ENCODE data around the gene CLEC7A.

The CLEC7A gene

DNA sequence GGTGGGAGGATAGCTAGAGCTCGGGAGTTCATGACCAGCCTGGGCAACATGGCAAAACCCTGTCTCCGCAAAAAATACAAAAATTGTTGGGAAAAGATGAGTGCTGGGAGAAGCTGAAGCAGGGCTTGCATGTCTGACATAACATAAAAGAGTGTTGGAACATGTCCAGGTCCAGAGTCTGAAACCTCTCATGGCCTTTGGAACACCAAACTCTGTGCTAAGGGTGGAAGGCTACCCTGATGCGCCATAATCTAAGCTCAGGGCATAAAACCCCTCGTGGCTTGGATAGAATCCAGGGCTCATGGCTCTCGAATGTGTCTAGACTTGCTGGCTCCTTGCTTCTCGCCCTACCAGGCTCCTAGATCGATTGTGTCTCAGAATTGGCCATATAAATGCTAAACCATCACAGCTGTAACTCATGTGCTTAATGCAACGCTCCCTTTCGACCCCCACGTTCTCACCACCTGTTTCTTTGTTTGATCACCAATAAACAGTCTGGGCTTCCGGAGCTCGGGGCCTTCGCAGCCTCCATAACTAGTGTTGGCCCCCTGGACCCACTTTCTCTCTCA is 6.7 kb upstream of the CLEC7A start:
- no peak for DNase-seq

GRCh38 chr12:10135126-10135525 is 5.1 kb upstream of the CLEC7A start:
- DNase-seq = no peak

GRCh38 chr12:10132850-10133370 is 2.9 kb upstream of the CLEC7A start:
- no peak for DNase-seq

DNA sequence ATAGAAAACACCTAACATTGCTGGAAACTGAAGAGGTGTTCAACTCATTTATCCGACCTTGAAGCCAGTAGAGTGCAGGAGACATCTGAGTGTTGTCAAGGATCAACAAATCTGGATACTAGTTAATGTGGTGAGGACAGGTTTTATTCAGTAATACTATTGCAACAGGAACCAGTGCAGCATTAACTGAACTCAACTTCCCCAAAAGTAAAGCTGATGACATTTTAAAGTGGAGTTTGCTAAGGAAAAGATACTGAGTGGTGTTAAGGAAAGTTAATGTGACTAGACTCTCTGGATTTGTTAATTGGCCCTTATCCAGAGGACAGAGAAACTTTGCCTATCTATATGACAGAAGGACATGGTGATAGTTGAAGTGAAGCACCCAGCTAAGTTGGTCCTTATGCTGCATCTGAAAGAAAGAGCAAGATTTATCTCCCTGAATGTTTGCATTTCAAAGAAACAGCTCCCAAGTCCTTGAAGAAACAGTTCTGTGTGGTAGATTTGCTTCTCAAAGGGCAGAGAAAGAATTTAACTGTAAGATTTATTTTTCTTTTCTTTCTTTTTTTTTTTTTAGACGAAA is 1.2 kb upstream of the CLEC7A start:
- no peak for DNase-seq

DNA sequence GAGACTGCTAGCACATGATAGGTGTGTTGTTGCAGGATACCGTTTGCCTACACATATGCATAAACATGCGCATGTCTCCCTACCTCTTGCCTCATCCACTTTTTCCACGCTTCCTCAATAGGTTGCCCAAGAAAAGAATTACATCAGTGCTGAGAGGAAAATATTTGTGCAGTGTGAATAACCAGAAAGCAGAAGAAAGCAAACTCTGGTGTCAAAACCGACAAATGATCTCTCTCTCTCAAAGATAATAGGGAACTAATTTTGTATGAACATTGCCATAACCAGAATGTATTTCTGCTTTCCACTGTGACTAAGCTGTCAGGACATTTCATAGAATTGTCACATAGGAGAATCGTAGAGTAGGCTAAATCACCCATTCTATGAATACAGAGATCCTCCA is 1.3 kb downstream of the CLEC7A start:
- no peak for DNase-seq

- DNase-seq = no peak
Observed at GRCh38 chr12:10126413-10126812, 3.6 kb downstream of the CLEC7A start.

GRCh38 chr12:10122689-10123088 is 7.3 kb downstream of the CLEC7A start:
- DNase-seq = no peak

DNA sequence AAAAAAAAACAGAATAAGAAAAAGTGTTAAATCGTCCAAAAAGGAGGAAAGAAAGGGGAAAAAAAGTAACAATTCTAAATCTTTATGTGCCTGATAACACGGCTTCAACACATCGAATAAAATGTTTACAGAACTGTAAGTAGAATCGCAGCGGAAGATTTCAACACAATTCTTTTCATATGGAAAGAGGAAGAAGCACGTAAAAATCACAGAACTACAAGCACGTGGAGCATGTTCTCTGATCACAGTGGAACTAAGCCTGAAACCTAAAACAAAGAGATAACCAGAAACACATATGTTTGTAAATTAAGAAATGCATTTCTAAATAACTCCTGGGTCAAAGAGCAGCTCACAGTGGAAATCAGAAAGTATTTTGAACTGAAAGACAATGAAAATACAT is 8.7 kb downstream of the CLEC7A start:
- DNase-seq = no peak

GRCh38 chr12:10119066-10119465 is 10.9 kb downstream of the CLEC7A start:
- DNase-seq = no peak

DNA sequence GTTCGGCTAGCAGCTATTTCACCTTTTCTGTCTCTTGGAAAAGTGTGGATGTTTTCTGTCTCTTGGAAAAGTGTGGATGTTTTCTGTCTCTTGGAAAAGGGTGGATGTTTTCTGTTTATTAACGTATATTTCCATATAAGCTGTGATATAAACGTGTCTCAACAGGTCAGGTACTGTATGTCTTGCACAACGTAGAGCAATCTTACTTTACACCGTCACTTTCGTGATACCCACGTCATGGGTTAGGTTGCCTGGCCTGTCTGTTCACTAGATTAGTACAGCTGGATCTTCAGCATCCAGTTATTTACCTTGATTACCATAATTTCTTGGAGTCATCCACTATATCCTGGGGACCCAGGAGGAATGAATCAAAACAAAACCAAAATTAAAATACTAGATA is 14.1 kb downstream of the CLEC7A start:
- no peak for DNase-seq

- DNase-seq = no peak
Observed at GRCh38 chr12:10115311-10115710, 14.7 kb downstream of the CLEC7A start.

GRCh38 chr12:10113920-10114319 is 16.1 kb downstream of the CLEC7A start:
- DNase-seq = no peak

GRCh38 chr12:10113075-10113474 is 16.9 kb downstream of the CLEC7A start:
- no peak for DNase-seq

DNA sequence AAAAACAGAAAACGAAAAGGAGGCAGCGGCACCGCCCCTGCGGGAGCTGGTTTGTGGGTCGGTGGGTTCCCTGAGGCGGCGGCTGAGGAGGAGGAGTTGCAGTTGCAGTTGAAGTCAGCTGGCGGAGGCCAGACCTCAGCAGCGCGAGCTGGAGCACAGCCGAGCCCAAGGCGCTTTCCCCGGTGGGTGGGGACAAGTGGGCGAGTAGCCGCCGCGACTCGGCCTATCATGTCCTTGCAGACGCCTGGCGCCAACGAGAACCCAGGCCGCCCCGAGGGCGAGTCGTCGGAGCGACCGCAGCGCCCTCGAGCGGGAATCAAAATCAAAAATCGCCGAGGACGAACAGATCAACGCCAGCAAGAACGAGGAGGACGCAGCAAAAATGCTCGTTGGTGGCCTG is 18.5 kb downstream of the CLEC7A start:
- DNase-seq = no peak

DNA sequence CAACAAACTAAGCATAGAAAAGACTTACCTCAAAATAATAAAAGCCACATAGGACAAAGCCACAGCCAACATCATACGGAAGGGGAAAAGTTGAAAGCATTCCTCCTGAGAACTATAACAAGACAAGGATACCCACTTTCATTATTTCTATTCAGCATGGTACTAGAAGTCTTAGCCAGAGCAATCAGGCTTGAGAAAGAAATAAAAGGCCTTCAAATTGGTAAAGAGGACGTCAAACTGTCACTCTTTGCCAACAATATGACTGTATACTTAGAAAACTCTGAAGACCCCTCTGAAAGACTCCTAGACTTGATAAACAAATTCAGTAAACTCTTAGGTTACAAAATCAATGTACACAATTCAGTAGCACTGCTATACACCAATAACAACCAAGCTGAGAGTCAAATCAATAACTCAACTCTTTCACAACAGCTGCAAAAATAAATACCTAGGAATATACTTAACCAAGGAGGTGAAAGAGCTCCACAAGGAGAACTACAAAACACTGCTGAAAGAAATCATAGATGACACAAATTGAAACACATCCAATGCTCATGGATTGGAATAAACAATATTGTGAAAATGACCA is 19.6 kb downstream of the CLEC7A start:
- DNase-seq = no peak

DNA sequence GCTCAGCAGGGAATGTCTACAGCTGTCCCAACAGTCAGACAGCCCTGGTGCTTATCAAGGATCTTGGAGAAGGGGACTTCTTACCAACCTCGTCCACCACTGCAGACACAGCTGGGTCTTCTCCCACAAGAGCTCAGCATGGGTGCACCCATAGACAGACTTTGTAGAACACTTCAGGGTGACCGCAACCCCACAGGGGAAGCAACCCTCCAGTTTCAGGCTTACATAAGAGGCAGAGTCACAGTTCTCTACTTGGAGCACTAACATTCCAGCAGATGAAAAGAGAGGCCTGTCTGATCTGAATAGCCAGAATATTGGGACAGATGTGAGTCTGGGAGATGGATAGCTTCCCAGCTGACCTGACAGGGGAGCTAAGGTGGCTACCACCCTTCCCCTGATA is 27.7 kb downstream of the CLEC7A start:
- no peak for DNase-seq

- no peak for DNase-seq
Observed at GRCh38 chr12:10101648-10102220, 28.3 kb downstream of the CLEC7A start.

GRCh38 chr12:10101042-10101579 is 28.9 kb downstream of the CLEC7A start:
- no peak for DNase-seq

DNA sequence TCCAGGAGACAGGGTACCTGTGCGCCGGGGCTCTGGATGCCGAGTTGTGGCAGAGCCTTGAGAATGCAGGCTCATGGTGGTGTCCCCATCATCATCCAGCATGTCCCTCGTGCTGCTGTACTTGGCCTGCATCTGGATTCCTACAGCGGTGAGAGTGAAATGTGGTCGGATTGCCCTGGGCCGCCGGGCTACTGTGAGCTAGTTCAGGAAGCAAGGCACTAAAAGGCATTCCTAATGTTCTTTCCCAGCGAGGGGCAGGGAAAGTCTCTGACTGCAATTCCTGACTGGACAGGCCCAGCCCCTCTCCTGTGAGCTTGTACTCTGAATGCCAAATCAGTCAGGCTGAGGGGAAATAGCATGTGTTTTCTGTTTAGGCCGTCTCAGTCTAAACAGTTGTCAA is 31.2 kb downstream of the CLEC7A start, which contains the start of gene CLEC1A:
Gene CLEC1A, minus strand, starts transcription at position 195 of the 400 bp plus-strand sequence. Its CDS starts 63 bp downstream, at position 132.
- DNase-seq = no peak

DNA sequence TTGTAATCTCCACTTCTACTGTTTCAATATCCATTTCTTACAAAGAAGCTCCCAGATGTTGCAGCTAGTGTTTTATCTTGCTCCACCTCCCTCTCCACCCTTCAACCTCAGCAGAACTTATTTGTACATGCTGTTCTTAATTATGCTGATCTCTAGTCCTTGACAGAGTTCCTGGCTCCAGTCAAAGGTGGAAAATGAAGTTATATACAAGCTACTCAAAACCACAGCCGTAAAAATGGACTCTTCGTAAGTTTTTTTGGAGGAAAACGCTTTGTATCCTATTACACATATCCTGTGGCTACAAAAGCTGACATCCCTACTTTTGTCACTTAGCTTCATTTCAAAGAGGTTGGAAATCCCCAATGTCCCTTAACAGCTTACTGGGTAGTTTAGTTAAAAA is 32.5 kb downstream of the CLEC7A start:
- no peak for DNase-seq

- no peak for DNase-seq
Observed at GRCh38 chr12:10095971-10096370, 34.0 kb downstream of the CLEC7A start.

- no peak for DNase-seq
Observed at GRCh38 chr12:10094646-10095395, 35.2 kb downstream of the CLEC7A start.

All from DMS 273 treated with DMSO at 0.1 percent for 48 hours (cell line).